K562 (cell line): ENCODE data around the gene PI4K2A. TPM values are rescaled to one million over a fixed set of nuclear protein-coding genes. Genes with fewer than 3 reads are reported as not detected.

Experiments used
- ATAC-seq: fragments of 200-7000 bp; cut with Tn5 transposase; 3 replicates; pipeline ENCODE4 v1.9.1; 2020; ENCODE audit warnings: moderate library complexity
- BruUV-seq: library from RNA; stranded (reverse); fragments of 400-500 nt; replicated peaks from 2 replicates; lab custom pipeline; 2021; lab: Mats Ljungman, UMichigan
- CTCF ChIA-PET: fragments of 300-600 bp; formaldehyde crosslinking; extraction: SDS; loops from one replicate; lab custom pipeline; 2021; ENCODE audit warnings: low intra/inter-chr PET ratio; lab: Yijun Ruan, JAX
- POLR2A ChIA-PET: fragments of 300-600, 350-650 bp; sonication (Branson Sonifier 250); formaldehyde crosslinking; extraction: SDS; loops from one replicate; lab custom pipeline; 2021; ENCODE audit warnings: antibody characterized with exemption, inconsistent platforms; lab: Yijun Ruan, JAX
- DNase-seq, 4 experiments: peaks; one replicate each; pipeline versions ENCODE4 v3.0.0 to v3.0.0-alpha.2; 2011 to 2018; ENCODE audit warnings: low spot score in 3 of 4, mixed read lengths in 3 of 4; ENCODE audit errors: extremely low read depth in 1 of 4
- FAIRE-seq: peaks from 2 replicates; lab custom pipeline; 2011; peaks lifted over from hg19 to GRCh38; lab: Jason Lieb, UNC
- H2AFZ ChIP-seq: 2 replicates; pipeline ENCODE4 v1.6.0; 2011; ENCODE audit warnings: low read depth, low read length, control low read depth, inconsistent platforms
- H3K27ac ChIP-seq: fragments of 200-600 bp; 3 replicates; pipeline ENCODE4 v1.8.0; 2011; ENCODE audit warnings: low read depth, mild to moderate bottlenecking, control low read depth, inconsistent platforms, low read length, moderate library complexity, mixed read lengths; ENCODE audit errors: extremely low read depth
- H3K27me3 ChIP-seq, 2 experiments: fragments of 300-600 bp in 1 of 2; 2 replicates in 1 of 2; 3 replicates in 1 of 2; pipeline versions ENCODE4 v1.6.0 to v1.8.0; 2011; ENCODE audit warnings: inconsistent platforms in 2 of 2, low read length in 2 of 2, mild to moderate bottlenecking in 1 of 2, mixed read lengths in 1 of 2, moderate library complexity in 1 of 2; ENCODE audit not compliant: control insufficient read depth in 2 of 2, insufficient read depth in 2 of 2
- H3K36me3 ChIP-seq: fragments of 300-600 bp; 3 replicates; pipeline ENCODE4 v1.8.0; 2011; ENCODE audit warnings: mild to moderate bottlenecking, low read length, inconsistent platforms; ENCODE audit not compliant: control insufficient read depth, insufficient read depth
- H3K4me1 ChIP-seq, 2 experiments: fragments of 200-600 bp in 1 of 2; replicated peaks in 1 of 2; 2 replicates in 1 of 2; 3 replicates in 1 of 2; pipeline versions ENCODE4 v1.5.1 to v1.8.0; 2011; ENCODE audit warnings: inconsistent platforms in 2 of 2, low read length in 2 of 2, mild to moderate bottlenecking in 1 of 2, mixed read lengths in 1 of 2, moderate library complexity in 1 of 2; ENCODE audit not compliant: control insufficient read depth in 2 of 2, insufficient read depth in 2 of 2
- H3K4me2 ChIP-seq: 2 replicates; pipeline ENCODE4 v1.6.1; 2011; ENCODE audit warnings: low read length, control low read depth, inconsistent platforms, mixed read lengths; ENCODE audit not compliant: insufficient read depth
- H3K4me3 ChIP-seq: fragments of 200-600 bp; sonication (generic), shearing (Covaris generic); 2 replicates; pipeline ENCODE4 v1.5.1; 2016; ENCODE audit warnings: control low read depth, inconsistent platforms
- H3K79me2 ChIP-seq: fragments of 200-600 bp; 3 replicates; pipeline ENCODE4 v1.8.0; 2011; ENCODE audit warnings: low read length, inconsistent platforms; ENCODE audit not compliant: control insufficient read depth, insufficient read depth
- H3K9ac ChIP-seq, 2 experiments: 2 replicates each; pipeline versions ENCODE4 v1.6.0 to v1.6.1; 2011; ENCODE audit warnings: low read depth in 2 of 2, low read length in 2 of 2, control low read depth in 1 of 2, inconsistent platforms in 1 of 2, mild to moderate bottlenecking in 1 of 2, mixed read lengths in 1 of 2; ENCODE audit not compliant: insufficient read depth in 1 of 2
- H3K9me1 ChIP-seq: one replicate; pipeline ENCODE4 v1.6.0; 2011; ENCODE audit warnings: inconsistent platforms, mild to moderate bottlenecking, low read length, moderate library complexity; ENCODE audit not compliant: control insufficient read depth, insufficient read depth
- H3K9me3 ChIP-seq: replicated peaks from 2 replicates; pipeline ENCODE4 v1.5.1; 2011; ENCODE audit warnings: low read depth, low read length, inconsistent platforms; ENCODE audit not compliant: control insufficient read depth, insufficient read depth
- H4K20me1 ChIP-seq: replicated peaks from 2 replicates; pipeline ENCODE4 v1.6.1; 2011; ENCODE audit warnings: low read length, inconsistent platforms, mixed read lengths; ENCODE audit not compliant: control insufficient read depth, insufficient read depth
- BCLAF1 ChIP-seq, 2 experiments: fragments of 450-650 bp in 1 of 2; IDR thresholded peaks; 2 replicates each; pipeline ENCODE4 v1.6.1; 2011 to 2017; ENCODE audit warnings: low read depth in 2 of 2, antibody characterized with exemption in 1 of 2, borderline replicate concordance in 1 of 2, low read length in 1 of 2, mild to moderate bottlenecking in 1 of 2, mixed read lengths in 1 of 2; ENCODE audit not compliant: control insufficient read depth in 1 of 2
- E2F5 ChIP-seq: sonication (generic); formaldehyde crosslinking; IDR thresholded peaks from 2 replicates; pipeline ENCODE4 v1.8.0; 2022; ENCODE audit warnings: mild to moderate bottlenecking, missing genetic modification reagents
- FOXJ2 ChIP-seq: fragments of 200-800 bp; sonication (Bioruptor generic); IDR thresholded peaks from 2 replicates; pipeline ENCODE4 v1.6.1; 2016; ENCODE audit warnings: missing genetic modification characterization, missing compliant biosample characterization
- GTF2F1 ChIP-seq: IDR thresholded peaks from 2 replicates; pipeline ENCODE4 v1.6.1; 2011; ENCODE audit warnings: low read depth, low read length, improper control_type of control experiment
- NFIC ChIP-seq: fragments of 450-650 bp; IDR thresholded peaks from 2 replicates; pipeline ENCODE4 v1.6.1; 2017; ENCODE audit warnings: mild to moderate bottlenecking, inconsistent platforms
- ZNF518B ChIP-seq: fragments of 250-450 bp; sonication (Bioruptor Pico); IDR thresholded peaks from 2 replicates; pipeline ENCODE4 v1.5.0; 2021; ENCODE audit warnings: mild to moderate bottlenecking, moderate library complexity
- WGBS: fragments of 100-300 bp; shearing (Covaris generic); methylation state at CpG from one replicate; pipeline ENCODE4 v1.1.6; 2016; ENCODE audit warnings: low coverage, mixed read lengths; ENCODE audit not compliant: insufficient coverage; ENCODE audit errors: missing lambda C conversion rate; 5-methylcytosine and 5-hydroxymethylcytosine counted together
- in situ Hi-C: fragments of 300-500 bp; cut with MboI; formaldehyde crosslinking; loops from 4 replicates; pipeline ENCODE4 v1.15.0; 2018; ENCODE audit warnings: inconsistent platforms, mixed read lengths
- intact Hi-C: fragments of 100-400 bp; cut with micrococcal nuclease; formaldehyde crosslinking; loops from 2 replicates; pipeline ENCODE4 v1.14.2; 2022
- polyA plus RNA-seq, 8 experiments: library from polyadenylated mRNA; depleted of rRNA in 4 of 8; stranded (reverse) in 5 of 8; unstranded in 3 of 8; fragments of >200 nt; fragmentation: Nextera tagmentation in 2 of 8; fragmentation: Illumina TruSeq in 1 of 8; extraction: Ambion mirVana in 2 of 8; extraction: Trizol in 1 of 8; gene quantifications; 2 replicates each; pipeline versions ENCODE4 v1.2.1 to v1.2.3, GENCODE V29; 2011 to 2014; ENCODE audit warnings: inconsistent platforms in 1 of 8, missing spikeins in 1 of 8
- total RNA-seq, 7 experiments: library from RNA; depleted of rRNA in 6 of 7; stranded (reverse); fragments of >200 nt in 6 of 7; fragmentation: Illumina TruSeq in 2 of 7; extraction: Trizol in 2 of 7; gene quantifications; 2 replicates each; pipeline versions ENCODE4 v1.2.1 to v1.2.3, GENCODE V29; 2011 to 2021; ENCODE audit warnings: low replicate concordance in 1 of 7

The PI4K2A gene
- total and polyA plus RNA-seq, 9 of the 15 experiments (the other 6 are each of a cell fraction or from before 2014, with no cell fraction given) = 4.4 to 28.4 (median 16.5) TPM

GRCh38 chr10:97590748-97591495 is 49.5 kb upstream of the PI4K2A start:
- no peaks in the 10 kb centered on the region for H3K79me2 ChIP-seq
- TF ChIP-seq NFIC (peak; percentile 75), FOXJ2 (no peak)
- no peaks in the 10 kb centered on the region for H3K9me1 ChIP-seq
- no peak overlapping the region for H3K4me3 ChIP-seq
- in situ Hi-C loops = no loop called here
- H3K9me3 ChIP-seq = no peaks in the 10 kb centered on the region
- no peaks in the 10 kb centered on the region for H4K20me1 ChIP-seq
- H3K27me3 ChIP-seq = no peaks in the 10 kb centered on the region
- 0% methylated on average over 3 of the region's 5 CpGs for WGBS
- H3K4me1 ChIP-seq = peaks cover 0 to under 1% of the 10 kb centered on the region in 2 experiments; a peak in 3 of 5 replicates
- H3K27ac ChIP-seq = no peak overlapping the region
- CTCF ChIA-PET = no interaction called here
- no peak overlapping the region for H2AFZ ChIP-seq
- intact Hi-C loops = no loop called here
- ATAC-seq (no peak), FAIRE-seq (no peak), DNase-seq (no peak)
- POLR2A ChIA-PET = interaction anchor here (0.8 kb wide), 1 partner anchor 40 kb away, joined by 3 read pairs; no protein-coding TSS in a partner anchor
- H3K4me2 ChIP-seq = no peak overlapping the region
- H3K36me3 ChIP-seq = no peaks in the 10 kb centered on the region
- no TSS peak for BruUV-seq
- H3K9ac ChIP-seq = no peak overlapping the region; a peak in 1 of 4 replicates

- CTCF ChIA-PET = no interaction called here
- WGBS = 70% methylated on average over 3 of the region's 4 CpGs
These were observed 47.0 kb upstream of the PI4K2A start for GRCh38 chr10:97593421-97593820.

More at GRCh38 chr10:97593421-97593820, 47.0 kb upstream of the PI4K2A start:
- H3K4me1 ChIP-seq = peaks cover 11 to 23% of the 10 kb centered on the region in 2 experiments; a peak in 4 of 5 replicates
- intact Hi-C loops = no loop called here
- H3K4me3 ChIP-seq = no peak overlapping the region
- no peak for DNase-seq
- BruUV-seq = no TSS peak
- TF ChIP-seq ZNF518B (CRISPR knock-in tag) (no peak), E2F5 (CRISPR knock-in tag) (no peak), GTF2F1 (no peak), BCLAF1 (IDR thresholded peaks at IDR 0.05; ENCODE audit: borderline replicate concordance in 1 of 2, control insufficient read depth in 1 of 2, low read depth in 2 of 2, low read length in 1 of 2) (no peak)
- ATAC-seq = no peak
- POLR2A ChIA-PET = no interaction called here
- H3K27ac ChIP-seq = no peak overlapping the region
- in situ Hi-C loops = no loop called here
- H3K4me2 ChIP-seq = no peak overlapping the region
- H3K9me3 ChIP-seq = no peaks in the 10 kb centered on the region
- no peaks in the 10 kb centered on the region for H3K9me1 ChIP-seq
- H4K20me1 ChIP-seq = no peaks in the 10 kb centered on the region
- no peak overlapping the region for H3K9ac ChIP-seq
- no peaks in the 10 kb centered on the region for H3K27me3 ChIP-seq
- no peaks in the 10 kb centered on the region for H3K36me3 ChIP-seq
- FAIRE-seq = no peak
- no peak overlapping the region for H2AFZ ChIP-seq
- H3K79me2 ChIP-seq = no peaks in the 10 kb centered on the region
